K562 (cell line): ENCODE data around the gene NDUFB10. TPM values are rescaled to one million over a fixed set of nuclear protein-coding genes. Genes with fewer than 3 reads are reported as not detected.

Source experiments
- CTCF ChIP-seq, 3 experiments: IDR thresholded peaks in 2 of 3; conservative IDR thresholded peaks in 1 of 3; 2 replicates each; pipeline ENCODE4 v1.5.1; 2011 to 2012; ENCODE audit warnings: low read length in 3 of 3, mild to moderate bottlenecking in 3 of 3, control low read depth in 2 of 3, improper control_type of control experiment in 1 of 3, inconsistent platforms in 1 of 3, low read depth in 1 of 3, mixed read lengths in 1 of 3, moderate library complexity in 1 of 3; ENCODE audit not compliant: insufficient read depth in 2 of 3
- NFATC3 ChIP-seq: fragments of 450-650 bp; IDR thresholded peaks from 2 replicates; pipeline ENCODE4 v1.6.1; 2017; ENCODE audit warnings: mild to moderate bottlenecking
- ZSCAN29 ChIP-seq: fragments of 450-650 bp; IDR thresholded peaks from 2 replicates; pipeline ENCODE4 v1.6.1; 2017
- polyA plus RNA-seq, 8 experiments: library from polyadenylated mRNA; depleted of rRNA in 4 of 8; stranded (reverse) in 5 of 8; unstranded in 3 of 8; fragments of >200 nt; fragmentation: Nextera tagmentation in 2 of 8; fragmentation: Illumina TruSeq in 1 of 8; extraction: Ambion mirVana in 2 of 8; extraction: Trizol in 1 of 8; gene quantifications; 2 replicates each; pipeline versions ENCODE4 v1.2.1 to v1.2.3, GENCODE V29; 2011 to 2014; ENCODE audit warnings: inconsistent platforms in 1 of 8, missing spikeins in 1 of 8
- total RNA-seq, 7 experiments: library from RNA; depleted of rRNA in 6 of 7; stranded (reverse); fragments of >200 nt in 6 of 7; fragmentation: Illumina TruSeq in 2 of 7; extraction: Trizol in 2 of 7; gene quantifications; 2 replicates each; pipeline versions ENCODE4 v1.2.1 to v1.2.3, GENCODE V29; 2011 to 2021; ENCODE audit warnings: low replicate concordance in 1 of 7
- TF ChIP-seq, protein P1 (sequence below): fragments of 450-650 bp; IDR thresholded peaks from 2 replicates; pipeline ENCODE4 v1.6.1; 2016; ENCODE audit warnings: low read depth
- TF ChIP-seq, protein P2 (sequence below): fragments of 200-600 bp; sonication (generic); IDR thresholded peaks from one replicate; pipeline ENCODE4 v1.6.1; 2012; ENCODE audit warnings: mild to moderate bottlenecking, low read depth, low read length, inconsistent platforms

Gene NDUFB10
- total and polyA plus RNA-seq, 9 of the 15 experiments (the other 6 are each of a cell fraction or from before 2014, with no cell fraction given), result 69.3 to 527 (median 161) TPM

GRCh38 chr16:1990351-1991134, 31.2 kb downstream of the NDUFB10 start (continued):
- TF ChIP-seq CTCF (IDR thresholded peaks at IDR 0.05 in 2 of 3, conservative IDR thresholded peaks at IDR 0.05 in 1 of 3; ENCODE audit: insufficient read depth in 2 of 3, low read depth in 1 of 3, low read length in 3 of 3) (no peak), ZSCAN29 (no peak), NFATC3 (no peak)
- TF ChIP-seq, protein P1, sequence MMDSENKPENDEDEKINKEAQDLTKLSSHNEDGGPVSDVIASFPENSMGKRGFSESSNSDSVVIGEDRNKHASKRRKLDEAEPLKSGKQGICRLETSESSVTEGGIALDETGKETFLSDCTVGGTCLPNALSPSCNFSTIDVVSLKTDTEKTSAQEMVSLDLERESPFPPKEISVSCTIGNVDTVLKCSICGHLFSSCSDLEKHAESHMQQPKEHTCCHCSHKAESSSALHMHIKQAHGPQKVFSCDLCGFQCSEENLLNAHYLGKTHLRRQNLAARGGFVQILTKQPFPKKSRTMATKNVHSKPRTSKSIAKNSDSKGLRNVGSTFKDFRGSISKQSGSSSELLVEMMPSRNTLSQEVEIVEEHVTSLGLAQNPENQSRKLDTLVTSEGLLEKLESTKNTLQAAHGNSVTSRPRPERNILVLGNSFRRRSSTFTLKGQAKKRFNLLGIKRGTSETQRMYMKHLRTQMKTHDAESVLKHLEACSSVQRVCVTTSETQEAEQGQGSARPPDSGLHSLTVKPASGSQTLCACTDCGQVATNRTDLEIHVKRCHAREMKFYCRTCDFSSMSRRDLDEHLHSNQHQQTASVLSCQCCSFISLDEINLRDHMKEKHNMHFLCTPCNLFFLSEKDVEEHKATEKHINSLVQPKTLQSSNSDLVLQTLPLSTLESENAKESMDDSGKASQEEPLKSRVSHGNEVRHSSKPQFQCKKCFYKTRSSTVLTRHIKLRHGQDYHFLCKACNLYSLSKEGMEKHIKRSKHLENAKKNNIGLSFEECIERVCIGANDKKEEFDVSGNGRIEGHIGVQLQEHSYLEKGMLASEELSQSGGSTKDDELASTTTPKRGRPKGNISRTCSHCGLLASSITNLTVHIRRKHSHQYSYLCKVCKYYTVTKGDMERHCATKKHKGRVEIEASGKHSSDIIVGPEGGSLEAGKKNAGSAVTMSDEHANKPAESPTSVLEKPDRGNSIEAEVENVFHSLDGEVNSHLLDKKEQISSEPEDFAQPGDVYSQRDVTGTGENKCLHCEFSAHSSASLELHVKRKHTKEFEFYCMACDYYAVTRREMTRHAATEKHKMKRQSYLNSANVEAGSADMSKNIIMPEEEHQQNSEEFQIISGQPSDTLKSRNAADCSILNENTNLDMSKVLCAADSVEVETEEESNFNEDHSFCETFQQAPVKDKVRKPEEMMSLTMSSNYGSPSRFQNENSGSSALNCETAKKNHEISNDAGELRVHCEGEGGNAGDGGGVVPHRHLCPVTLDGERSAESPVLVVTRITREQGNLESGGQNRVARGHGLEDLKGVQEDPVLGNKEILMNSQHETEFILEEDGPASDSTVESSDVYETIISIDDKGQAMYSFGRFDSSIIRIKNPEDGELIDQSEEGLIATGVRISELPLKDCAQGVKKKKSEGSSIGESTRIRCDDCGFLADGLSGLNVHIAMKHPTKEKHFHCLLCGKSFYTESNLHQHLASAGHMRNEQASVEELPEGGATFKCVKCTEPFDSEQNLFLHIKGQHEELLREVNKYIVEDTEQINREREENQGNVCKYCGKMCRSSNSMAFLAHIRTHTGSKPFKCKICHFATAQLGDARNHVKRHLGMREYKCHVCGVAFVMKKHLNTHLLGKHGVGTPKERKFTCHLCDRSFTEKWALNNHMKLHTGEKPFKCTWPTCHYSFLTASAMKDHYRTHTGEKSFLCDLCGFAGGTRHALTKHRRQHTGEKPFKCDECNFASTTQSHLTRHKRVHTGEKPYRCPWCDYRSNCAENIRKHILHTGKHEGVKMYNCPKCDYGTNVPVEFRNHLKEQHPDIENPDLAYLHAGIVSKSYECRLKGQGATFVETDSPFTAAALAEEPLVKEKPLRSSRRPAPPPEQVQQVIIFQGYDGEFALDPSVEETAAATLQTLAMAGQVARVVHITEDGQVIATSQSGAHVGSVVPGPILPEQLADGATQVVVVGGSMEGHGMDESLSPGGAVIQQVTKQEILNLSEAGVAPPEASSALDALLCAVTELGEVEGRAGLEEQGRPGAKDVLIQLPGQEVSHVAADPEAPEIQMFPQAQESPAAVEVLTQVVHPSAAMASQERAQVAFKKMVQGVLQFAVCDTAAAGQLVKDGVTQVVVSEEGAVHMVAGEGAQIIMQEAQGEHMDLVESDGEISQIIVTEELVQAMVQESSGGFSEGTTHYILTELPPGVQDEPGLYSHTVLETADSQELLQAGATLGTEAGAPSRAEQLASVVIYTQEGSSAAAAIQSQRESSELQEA, result peak; percentile 52; the same call in 1 of the 2 replicates
- TF ChIP-seq, protein P2, sequence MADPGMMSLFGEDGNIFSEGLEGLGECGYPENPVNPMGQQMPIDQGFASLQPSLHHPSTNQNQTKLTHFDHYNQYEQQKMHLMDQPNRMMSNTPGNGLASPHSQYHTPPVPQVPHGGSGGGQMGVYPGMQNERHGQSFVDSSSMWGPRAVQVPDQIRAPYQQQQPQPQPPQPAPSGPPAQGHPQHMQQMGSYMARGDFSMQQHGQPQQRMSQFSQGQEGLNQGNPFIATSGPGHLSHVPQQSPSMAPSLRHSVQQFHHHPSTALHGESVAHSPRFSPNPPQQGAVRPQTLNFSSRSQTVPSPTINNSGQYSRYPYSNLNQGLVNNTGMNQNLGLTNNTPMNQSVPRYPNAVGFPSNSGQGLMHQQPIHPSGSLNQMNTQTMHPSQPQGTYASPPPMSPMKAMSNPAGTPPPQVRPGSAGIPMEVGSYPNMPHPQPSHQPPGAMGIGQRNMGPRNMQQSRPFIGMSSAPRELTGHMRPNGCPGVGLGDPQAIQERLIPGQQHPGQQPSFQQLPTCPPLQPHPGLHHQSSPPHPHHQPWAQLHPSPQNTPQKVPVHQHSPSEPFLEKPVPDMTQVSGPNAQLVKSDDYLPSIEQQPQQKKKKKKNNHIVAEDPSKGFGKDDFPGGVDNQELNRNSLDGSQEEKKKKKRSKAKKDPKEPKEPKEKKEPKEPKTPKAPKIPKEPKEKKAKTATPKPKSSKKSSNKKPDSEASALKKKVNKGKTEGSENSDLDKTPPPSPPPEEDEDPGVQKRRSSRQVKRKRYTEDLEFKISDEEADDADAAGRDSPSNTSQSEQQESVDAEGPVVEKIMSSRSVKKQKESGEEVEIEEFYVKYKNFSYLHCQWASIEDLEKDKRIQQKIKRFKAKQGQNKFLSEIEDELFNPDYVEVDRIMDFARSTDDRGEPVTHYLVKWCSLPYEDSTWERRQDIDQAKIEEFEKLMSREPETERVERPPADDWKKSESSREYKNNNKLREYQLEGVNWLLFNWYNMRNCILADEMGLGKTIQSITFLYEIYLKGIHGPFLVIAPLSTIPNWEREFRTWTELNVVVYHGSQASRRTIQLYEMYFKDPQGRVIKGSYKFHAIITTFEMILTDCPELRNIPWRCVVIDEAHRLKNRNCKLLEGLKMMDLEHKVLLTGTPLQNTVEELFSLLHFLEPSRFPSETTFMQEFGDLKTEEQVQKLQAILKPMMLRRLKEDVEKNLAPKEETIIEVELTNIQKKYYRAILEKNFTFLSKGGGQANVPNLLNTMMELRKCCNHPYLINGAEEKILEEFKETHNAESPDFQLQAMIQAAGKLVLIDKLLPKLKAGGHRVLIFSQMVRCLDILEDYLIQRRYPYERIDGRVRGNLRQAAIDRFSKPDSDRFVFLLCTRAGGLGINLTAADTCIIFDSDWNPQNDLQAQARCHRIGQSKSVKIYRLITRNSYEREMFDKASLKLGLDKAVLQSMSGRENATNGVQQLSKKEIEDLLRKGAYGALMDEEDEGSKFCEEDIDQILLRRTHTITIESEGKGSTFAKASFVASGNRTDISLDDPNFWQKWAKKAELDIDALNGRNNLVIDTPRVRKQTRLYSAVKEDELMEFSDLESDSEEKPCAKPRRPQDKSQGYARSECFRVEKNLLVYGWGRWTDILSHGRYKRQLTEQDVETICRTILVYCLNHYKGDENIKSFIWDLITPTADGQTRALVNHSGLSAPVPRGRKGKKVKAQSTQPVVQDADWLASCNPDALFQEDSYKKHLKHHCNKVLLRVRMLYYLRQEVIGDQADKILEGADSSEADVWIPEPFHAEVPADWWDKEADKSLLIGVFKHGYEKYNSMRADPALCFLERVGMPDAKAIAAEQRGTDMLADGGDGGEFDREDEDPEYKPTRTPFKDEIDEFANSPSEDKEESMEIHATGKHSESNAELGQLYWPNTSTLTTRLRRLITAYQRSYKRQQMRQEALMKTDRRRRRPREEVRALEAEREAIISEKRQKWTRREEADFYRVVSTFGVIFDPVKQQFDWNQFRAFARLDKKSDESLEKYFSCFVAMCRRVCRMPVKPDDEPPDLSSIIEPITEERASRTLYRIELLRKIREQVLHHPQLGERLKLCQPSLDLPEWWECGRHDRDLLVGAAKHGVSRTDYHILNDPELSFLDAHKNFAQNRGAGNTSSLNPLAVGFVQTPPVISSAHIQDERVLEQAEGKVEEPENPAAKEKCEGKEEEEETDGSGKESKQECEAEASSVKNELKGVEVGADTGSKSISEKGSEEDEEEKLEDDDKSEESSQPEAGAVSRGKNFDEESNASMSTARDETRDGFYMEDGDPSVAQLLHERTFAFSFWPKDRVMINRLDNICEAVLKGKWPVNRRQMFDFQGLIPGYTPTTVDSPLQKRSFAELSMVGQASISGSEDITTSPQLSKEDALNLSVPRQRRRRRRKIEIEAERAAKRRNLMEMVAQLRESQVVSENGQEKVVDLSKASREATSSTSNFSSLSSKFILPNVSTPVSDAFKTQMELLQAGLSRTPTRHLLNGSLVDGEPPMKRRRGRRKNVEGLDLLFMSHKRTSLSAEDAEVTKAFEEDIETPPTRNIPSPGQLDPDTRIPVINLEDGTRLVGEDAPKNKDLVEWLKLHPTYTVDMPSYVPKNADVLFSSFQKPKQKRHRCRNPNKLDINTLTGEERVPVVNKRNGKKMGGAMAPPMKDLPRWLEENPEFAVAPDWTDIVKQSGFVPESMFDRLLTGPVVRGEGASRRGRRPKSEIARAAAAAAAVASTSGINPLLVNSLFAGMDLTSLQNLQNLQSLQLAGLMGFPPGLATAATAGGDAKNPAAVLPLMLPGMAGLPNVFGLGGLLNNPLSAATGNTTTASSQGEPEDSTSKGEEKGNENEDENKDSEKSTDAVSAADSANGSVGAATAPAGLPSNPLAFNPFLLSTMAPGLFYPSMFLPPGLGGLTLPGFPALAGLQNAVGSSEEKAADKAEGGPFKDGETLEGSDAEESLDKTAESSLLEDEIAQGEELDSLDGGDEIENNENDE, result no peak
